ENCODE measurements around the gene NKX2-1. TPM values are rescaled to one million over a fixed set of nuclear protein-coding genes. Genes with fewer than 3 reads are reported as not detected.

NKX2-1 gene
- total RNA-seq, 2 donors from 2014 or later: 0.31 to 0.62 TPM

DNA sequence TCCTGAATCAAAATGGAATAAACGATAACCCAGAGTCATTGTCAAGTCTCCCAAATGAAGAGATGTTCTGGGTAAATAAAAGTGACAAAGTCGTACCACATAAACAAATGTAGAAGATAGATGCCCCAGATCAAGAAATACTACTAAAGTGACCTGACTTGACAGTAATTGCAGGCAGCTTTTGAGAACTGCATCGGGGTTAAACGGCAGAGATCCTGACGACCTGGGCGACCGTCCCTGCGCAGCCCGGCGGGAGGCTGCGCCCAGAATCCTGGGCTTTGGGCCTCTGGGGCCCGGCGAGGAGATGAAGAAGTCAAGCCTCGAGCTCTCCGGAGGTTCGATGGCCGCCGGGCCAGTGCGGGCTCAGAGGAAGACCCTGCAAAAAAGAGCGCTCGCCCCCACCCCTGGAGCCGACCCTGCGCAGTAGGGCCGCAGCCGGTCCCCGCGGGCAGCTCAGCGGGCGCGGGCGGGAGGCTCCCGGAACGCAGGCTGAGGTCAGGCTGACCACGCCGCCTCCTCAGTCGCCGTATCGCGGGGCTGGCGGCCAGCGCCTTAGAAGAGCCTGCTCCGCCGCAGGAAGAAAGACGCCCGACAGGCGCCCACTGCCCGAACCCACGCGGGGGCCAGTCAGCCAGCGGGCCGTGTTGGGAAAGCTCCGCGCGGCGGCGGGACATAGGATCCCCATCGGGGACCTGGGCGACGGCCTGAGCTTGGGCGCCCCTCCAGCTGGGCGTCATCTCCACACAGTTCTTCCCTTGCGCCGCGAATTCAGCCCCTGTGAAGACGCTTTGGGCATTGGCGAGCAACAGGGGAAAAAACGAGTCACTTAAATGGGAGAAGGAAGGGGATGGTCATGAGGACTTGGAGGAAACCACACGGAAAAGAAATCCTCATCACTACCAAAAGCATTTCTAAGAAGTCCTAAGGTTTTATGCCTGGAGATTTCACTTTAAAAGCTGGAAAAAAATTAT is 16.0 kb downstream of the NKX2-1 start:
- H3K9ac ChIP-seq (ENCODE audit: extremely low read depth, low read length, poor library complexity, severe bottlenecking): no peak overlapping the region
- Mint-ChIP-seq H3K9me3 (no peaks in the 10 kb centered on the region), H3K4me1 (peaks cover 14% of the 10 kb centered on the region), H3K27ac (no peak overlapping the region), H3K36me3 (ENCODE audit: low read depth) (no peaks in the 10 kb centered on the region), H3K27me3 (ENCODE audit: insufficient read depth) (peaks cover 97% of the 10 kb centered on the region), H3K4me3 (peak overlapping the region; percentile 20)
- DNase-seq: peak; percentile 75
- no peaks in the 10 kb centered on the region for H3K36me3 ChIP-seq (ENCODE audit: control insufficient read depth, insufficient read depth, low read length)
- no peaks in the 10 kb centered on the region for H3K9me3 ChIP-seq (ENCODE audit: control insufficient read depth, low read length)
- peaks cover 2% of the 10 kb centered on the region for H3K4me1 ChIP-seq (ENCODE audit: control insufficient read depth, insufficient read depth, low read length)
- 1 to 2% methylated on average over 31 to 68 of the region's 68 CpGs for WGBS, 2 experiments (ENCODE audit: insufficient coverage in 1 of 2, insufficient read length in 1 of 2)
- H3K27me3 ChIP-seq (ENCODE audit: control insufficient read depth, insufficient read depth, low read length, poor library complexity, severe bottlenecking): peaks cover 100% of the 10 kb centered on the region
- H3K27ac ChIP-seq (ENCODE audit: low read depth, low read length): no peak overlapping the region
- H3K4me3 ChIP-seq (ENCODE audit: low read length): peak overlapping the region; percentile 57
- TF ChIP-seq, protein P1, sequence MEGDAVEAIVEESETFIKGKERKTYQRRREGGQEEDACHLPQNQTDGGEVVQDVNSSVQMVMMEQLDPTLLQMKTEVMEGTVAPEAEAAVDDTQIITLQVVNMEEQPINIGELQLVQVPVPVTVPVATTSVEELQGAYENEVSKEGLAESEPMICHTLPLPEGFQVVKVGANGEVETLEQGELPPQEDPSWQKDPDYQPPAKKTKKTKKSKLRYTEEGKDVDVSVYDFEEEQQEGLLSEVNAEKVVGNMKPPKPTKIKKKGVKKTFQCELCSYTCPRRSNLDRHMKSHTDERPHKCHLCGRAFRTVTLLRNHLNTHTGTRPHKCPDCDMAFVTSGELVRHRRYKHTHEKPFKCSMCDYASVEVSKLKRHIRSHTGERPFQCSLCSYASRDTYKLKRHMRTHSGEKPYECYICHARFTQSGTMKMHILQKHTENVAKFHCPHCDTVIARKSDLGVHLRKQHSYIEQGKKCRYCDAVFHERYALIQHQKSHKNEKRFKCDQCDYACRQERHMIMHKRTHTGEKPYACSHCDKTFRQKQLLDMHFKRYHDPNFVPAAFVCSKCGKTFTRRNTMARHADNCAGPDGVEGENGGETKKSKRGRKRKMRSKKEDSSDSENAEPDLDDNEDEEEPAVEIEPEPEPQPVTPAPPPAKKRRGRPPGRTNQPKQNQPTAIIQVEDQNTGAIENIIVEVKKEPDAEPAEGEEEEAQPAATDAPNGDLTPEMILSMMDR (conservative IDR thresholded peaks at IDR 0.05): no peak

DNA sequence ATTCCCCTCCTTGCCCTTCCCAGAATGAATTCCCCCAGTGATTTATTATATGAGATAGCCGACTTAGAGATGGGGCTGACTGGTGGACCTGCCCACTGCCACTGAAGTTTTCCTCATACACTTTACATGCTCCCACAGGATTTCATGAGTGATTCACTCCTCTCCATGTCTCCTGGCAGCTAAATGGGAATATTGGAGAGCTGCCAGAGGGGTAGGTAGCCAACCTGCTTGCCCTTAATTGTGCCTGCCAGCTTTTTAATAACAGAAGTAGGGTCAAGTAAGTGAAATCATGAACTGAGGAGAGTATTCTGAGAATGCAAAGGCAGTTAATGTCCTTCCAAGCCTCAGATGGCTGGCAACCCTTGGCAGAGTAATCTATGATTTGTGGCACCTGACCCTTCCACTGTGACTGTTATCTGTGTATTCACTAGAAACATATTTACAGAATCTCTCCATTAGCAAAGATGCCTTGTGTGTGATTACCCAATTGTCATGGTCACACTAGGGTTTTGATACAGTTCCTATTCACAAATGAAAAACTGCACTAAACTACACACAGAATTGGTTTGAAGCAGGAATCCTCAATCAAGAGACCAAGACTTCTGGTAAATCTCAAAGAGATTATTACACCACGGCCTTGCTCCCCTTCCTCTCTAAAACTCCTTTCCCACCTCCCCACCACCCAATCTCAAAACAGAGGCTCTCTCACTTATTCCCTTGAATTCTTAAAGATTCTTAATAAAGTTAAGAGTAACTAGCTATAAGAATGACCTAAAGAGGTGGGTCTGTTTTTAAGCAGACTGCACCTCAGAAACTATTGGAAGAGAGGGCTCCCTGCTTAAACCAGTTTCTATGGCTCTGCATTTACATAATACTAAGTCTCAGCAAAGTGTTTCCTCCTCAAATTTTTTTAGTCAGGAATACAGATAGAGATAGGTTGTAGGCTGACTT is 17.2 kb downstream of the NKX2-1 start:
- no peak overlapping the region for H3K27ac Mint-ChIP-seq
- H3K36me3 Mint-ChIP-seq (ENCODE audit: low read depth): no peaks in the 10 kb centered on the region
- Histone ChIP-seq H3K9ac (ENCODE audit: extremely low read depth, low read length, poor library complexity, severe bottlenecking) (no peak overlapping the region), H3K27me3 (ENCODE audit: control insufficient read depth, insufficient read depth, low read length, poor library complexity, severe bottlenecking) (peaks cover 100% of the 10 kb centered on the region), H3K9me3 (ENCODE audit: control insufficient read depth, low read length) (no peaks in the 10 kb centered on the region), H3K27ac (ENCODE audit: low read depth, low read length) (no peak overlapping the region), H3K36me3 (ENCODE audit: control insufficient read depth, insufficient read depth, low read length) (no peaks in the 10 kb centered on the region), H3K4me3 (ENCODE audit: low read length) (no peak overlapping the region), H3K4me1 (ENCODE audit: control insufficient read depth, insufficient read depth, low read length) (peaks cover 2% of the 10 kb centered on the region)
- H3K4me1 Mint-ChIP-seq: peaks cover 14% of the 10 kb centered on the region
- no peak overlapping the region for H3K4me3 Mint-ChIP-seq
- DNase-seq: no peak
- H3K27me3 Mint-ChIP-seq (ENCODE audit: insufficient read depth): peaks cover 96% of the 10 kb centered on the region
- 41% methylated on average over 2 of the region's 2 CpGs; no CpG with 5 or more reads in 1 of the 2 experiments for WGBS, 2 experiments (ENCODE audit: insufficient coverage in 1 of 2, insufficient read length in 1 of 2)
- TF ChIP-seq, protein P1 (conservative IDR thresholded peaks at IDR 0.05): no peak
- no peaks in the 10 kb centered on the region for H3K9me3 Mint-ChIP-seq

DNA sequence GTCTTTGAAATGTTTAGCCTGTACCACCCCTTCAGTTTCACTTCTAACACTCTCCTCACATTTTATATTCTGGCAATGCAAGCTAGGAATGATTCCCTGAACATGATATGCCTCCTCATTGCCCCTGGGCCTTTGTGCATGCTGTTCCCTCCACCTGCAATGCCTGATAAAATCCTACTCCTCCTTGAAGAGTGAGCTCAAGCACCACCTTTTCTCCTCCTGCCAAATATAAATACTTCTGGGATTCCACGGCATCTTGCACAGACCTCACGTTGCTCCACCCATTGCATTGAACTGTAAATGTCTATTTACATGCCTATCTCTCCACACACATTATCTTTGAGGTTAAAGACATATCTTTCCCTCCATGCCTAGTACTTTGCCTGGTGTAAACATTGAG is 21.1 kb downstream of the NKX2-1 start:
- H3K9me3 ChIP-seq (ENCODE audit: control insufficient read depth, low read length): no peaks in the 10 kb centered on the region
- peaks cover 4% of the 10 kb centered on the region for H3K4me1 Mint-ChIP-seq
- H3K27me3 ChIP-seq (ENCODE audit: control insufficient read depth, insufficient read depth, low read length, poor library complexity, severe bottlenecking): peaks cover 98% of the 10 kb centered on the region
- peaks cover 90% of the 10 kb centered on the region for H3K27me3 Mint-ChIP-seq (ENCODE audit: insufficient read depth)
- no peak overlapping the region for H3K4me3 Mint-ChIP-seq
- H3K4me3 ChIP-seq (ENCODE audit: low read length): no peak overlapping the region
- no peak overlapping the region for H3K9ac ChIP-seq (ENCODE audit: extremely low read depth, low read length, poor library complexity, severe bottlenecking)
- TF ChIP-seq, protein P1 (conservative IDR thresholded peaks at IDR 0.05): no peak
- H3K4me1 ChIP-seq (ENCODE audit: control insufficient read depth, insufficient read depth, low read length): no peaks in the 10 kb centered on the region
- 10 to 19% methylated on average over 2 of the region's 2 CpGs for WGBS, 2 experiments (ENCODE audit: insufficient coverage in 1 of 2, insufficient read length in 1 of 2)
- no peak overlapping the region for H3K27ac Mint-ChIP-seq
- no peaks in the 10 kb centered on the region for H3K36me3 ChIP-seq (ENCODE audit: control insufficient read depth, insufficient read depth, low read length)
- no peak for DNase-seq
- no peaks in the 10 kb centered on the region for H3K36me3 Mint-ChIP-seq (ENCODE audit: low read depth)
- H3K9me3 Mint-ChIP-seq: no peaks in the 10 kb centered on the region
- H3K27ac ChIP-seq (ENCODE audit: low read depth, low read length): no peak overlapping the region
